GM10266 (cell line): ENCODE results near the gene OPCML.

Source experiments
- DNase-seq: peaks from one replicate; pipeline ENCODE4 v3.0.0; 2012; ENCODE audit errors: extremely low spot score
- TF ChIP-seq, protein P1 (sequence below): IDR thresholded peaks from 2 replicates; pipeline ENCODE4 v1.5.1; 2012; ENCODE audit warnings: mild to moderate bottlenecking, low read depth; ENCODE audit not compliant: control insufficient read depth, insufficient read depth; ENCODE audit errors: missing control alignments

OPCML gene

GRCh38 chr11:132751516-132752250, 780.6 kb downstream of the OPCML start:
- TF ChIP-seq, protein P1, sequence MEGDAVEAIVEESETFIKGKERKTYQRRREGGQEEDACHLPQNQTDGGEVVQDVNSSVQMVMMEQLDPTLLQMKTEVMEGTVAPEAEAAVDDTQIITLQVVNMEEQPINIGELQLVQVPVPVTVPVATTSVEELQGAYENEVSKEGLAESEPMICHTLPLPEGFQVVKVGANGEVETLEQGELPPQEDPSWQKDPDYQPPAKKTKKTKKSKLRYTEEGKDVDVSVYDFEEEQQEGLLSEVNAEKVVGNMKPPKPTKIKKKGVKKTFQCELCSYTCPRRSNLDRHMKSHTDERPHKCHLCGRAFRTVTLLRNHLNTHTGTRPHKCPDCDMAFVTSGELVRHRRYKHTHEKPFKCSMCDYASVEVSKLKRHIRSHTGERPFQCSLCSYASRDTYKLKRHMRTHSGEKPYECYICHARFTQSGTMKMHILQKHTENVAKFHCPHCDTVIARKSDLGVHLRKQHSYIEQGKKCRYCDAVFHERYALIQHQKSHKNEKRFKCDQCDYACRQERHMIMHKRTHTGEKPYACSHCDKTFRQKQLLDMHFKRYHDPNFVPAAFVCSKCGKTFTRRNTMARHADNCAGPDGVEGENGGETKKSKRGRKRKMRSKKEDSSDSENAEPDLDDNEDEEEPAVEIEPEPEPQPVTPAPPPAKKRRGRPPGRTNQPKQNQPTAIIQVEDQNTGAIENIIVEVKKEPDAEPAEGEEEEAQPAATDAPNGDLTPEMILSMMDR: no peak
- no peak for DNase-seq

DNA sequence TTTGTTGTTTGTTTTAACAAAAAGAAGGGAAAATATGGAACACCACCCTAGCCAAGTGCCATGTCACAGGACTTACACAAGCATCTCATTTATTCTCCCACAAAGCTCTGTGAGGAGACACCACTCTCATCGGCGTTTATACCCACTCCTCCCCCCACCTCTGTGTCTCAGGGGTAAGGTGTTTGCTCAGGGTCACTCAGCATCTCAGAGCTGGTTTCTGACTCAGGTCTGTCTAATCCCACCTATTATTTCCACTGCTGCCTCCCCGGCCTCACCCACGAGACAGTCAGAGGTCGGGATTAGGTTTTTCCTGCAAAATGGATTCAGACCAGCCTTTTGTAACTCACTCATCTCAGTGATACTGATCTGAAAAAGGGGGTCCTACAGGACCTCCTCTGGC, 786.0 kb downstream of the OPCML start:
- TF ChIP-seq, protein P1: no peak

GRCh38 chr11:132745306-132745705, 787.0 kb downstream of the OPCML start:
- DNase-seq: no peak
- TF ChIP-seq, protein P1: no peak

More for the DNA sequence above, 786.0 kb downstream of the OPCML start:
- DNase-seq: no peak

DNA sequence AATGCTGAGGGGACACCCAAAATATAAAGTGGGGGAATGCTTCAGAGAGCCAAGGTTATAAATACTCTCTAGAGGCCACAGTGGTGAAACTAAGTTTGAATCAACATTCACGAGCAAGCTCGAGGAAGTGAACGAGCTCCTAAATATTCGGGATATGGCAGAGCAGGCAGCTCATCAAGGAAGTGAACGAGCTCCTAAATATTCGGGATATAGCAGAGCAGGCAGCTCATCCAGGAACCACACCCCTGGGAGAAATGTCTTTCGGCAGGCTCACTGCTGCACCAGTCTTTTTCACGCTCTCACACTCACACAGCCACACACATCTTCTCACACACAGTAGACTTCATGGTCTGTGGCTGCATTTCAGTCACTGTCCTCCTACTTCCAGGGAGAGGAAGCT, 787.5 kb downstream of the OPCML start:
- TF ChIP-seq, protein P1: no peak
- no peak for DNase-seq

- DNase-seq: no peak
- TF ChIP-seq, protein P1: no peak
Observed at GRCh38 chr11:132743601-132744000, 788.7 kb downstream of the OPCML start.

DNA sequence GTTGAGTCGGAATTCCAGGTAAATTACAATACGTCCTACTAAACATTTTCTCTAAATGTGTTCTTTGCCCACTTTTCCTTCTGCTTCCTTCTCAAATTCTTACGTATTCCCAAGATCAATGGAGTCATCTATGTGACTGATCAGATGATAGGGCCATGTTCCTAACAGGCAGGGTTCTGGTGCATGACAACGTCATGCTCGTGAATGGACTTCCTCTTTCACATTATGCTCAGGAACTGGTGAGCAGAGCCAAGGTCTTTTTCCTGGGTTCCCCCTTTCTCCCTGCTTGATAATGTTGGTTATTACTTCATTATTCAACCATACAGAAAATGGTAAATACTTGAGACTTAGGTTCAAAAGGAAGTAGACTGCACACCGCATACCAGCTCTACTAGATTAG, 789.4 kb downstream of the OPCML start:
- TF ChIP-seq, protein P1: no peak

GRCh38 chr11:132734217-132734616, 798.1 kb downstream of the OPCML start:
- no peak for DNase-seq
- TF ChIP-seq, protein P1: no peak

More for the DNA sequence above, 789.4 kb downstream of the OPCML start:
- DNase-seq: no peak
